Right atrium auricular region (tissue), 2 donors: ENCODE results near the gene CFAP73. TPM values are rescaled to one million over a fixed set of nuclear protein-coding genes. Genes with fewer than 3 reads are reported as not detected.
A peak's percentile ranks its signal among the peaks of the same experiment; 100 is the strongest.

Experiments
- DNase-seq: peaks from one replicate; pipeline ENCODE4 v3.0.0-alpha.2; 2019; ENCODE audit warnings: low spot score
- H3K27ac ChIP-seq, 2 donors: fragments of 200-600 bp; sonication (generic); 1 replicate in 1 of 2; 2 replicates in 1 of 2; pipeline ENCODE4 v1.5.1; 2016 to 2019
- H3K27me3 ChIP-seq, 2 donors: fragments of 200-600 bp; sonication (generic); one replicate each; pipeline versions ENCODE4 v1.5.1 to v1.6.0; 2017 to 2019
- H3K36me3 ChIP-seq: fragments of 200-600 bp; sonication (generic); one replicate; pipeline ENCODE4 v1.5.1; 2016
- H3K4me1 ChIP-seq, 2 donors: fragments of 200-600 bp; sonication (generic); one replicate each; pipeline versions ENCODE4 v1.5.1 to v1.6.0; 2017 to 2019
- H3K4me3 ChIP-seq, 2 donors: fragments of 200-600 bp; sonication (generic); 1 replicate in 1 of 2; 2 replicates in 1 of 2; pipeline ENCODE4 v1.5.1; 2017 to 2019; ENCODE audit warnings: mild to moderate bottlenecking in 1 of 2, moderate library complexity in 1 of 2
- H3K9me3 ChIP-seq, 2 donors: fragments of 200-600 bp; sonication (generic); one replicate each; pipeline ENCODE4 v1.5.1; 2019
- total RNA-seq, 2 donors: library from RNA; depleted of rRNA; stranded (reverse); fragments of >200 nt; gene quantifications; one replicate each; pipeline ENCODE4 v1.1.0, GENCODE V29; 2016
- TF ChIP-seq, protein P1 (sequence below), 2 donors: fragments of 200-600 bp; sonication (generic); IDR thresholded peaks; one replicate each; pipeline ENCODE4 v1.5.1; 2019; ENCODE audit warnings: antibody characterized with exemption in 2 of 2

Gene CFAP73
- total RNA-seq, 2 donors from 2014 or later, result not detected

DNA sequence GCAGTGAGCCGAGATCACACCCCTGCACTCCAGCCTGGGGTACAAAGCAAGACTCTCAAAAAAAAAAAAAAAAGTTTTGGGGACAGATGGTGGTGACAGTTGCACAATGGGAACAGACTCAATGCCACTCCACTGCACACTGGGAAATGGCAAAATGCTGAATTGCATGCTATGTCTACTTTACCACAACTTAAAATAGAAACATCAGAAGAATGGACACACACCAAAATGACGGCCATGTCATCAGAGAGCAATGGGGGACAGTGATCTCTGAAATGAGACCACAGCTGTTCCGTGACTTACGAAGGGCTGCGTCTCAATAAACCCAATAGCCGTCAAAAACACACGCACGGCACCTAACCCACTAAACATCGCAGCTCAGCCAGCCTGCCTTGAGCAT lies 22.0 kb downstream of the CFAP73 start:
- Histone ChIP-seq H3K4me1 (no peaks in the 10 kb centered on the region), H3K27me3 (no peaks in the 10 kb centered on the region), H3K4me3 (no peak overlapping the region), H3K36me3 (peaks cover 87% of the 10 kb centered on the region), H3K9me3 (no peaks in the 10 kb centered on the region), H3K27ac (no peak overlapping the region)
- TF ChIP-seq, protein P1, sequence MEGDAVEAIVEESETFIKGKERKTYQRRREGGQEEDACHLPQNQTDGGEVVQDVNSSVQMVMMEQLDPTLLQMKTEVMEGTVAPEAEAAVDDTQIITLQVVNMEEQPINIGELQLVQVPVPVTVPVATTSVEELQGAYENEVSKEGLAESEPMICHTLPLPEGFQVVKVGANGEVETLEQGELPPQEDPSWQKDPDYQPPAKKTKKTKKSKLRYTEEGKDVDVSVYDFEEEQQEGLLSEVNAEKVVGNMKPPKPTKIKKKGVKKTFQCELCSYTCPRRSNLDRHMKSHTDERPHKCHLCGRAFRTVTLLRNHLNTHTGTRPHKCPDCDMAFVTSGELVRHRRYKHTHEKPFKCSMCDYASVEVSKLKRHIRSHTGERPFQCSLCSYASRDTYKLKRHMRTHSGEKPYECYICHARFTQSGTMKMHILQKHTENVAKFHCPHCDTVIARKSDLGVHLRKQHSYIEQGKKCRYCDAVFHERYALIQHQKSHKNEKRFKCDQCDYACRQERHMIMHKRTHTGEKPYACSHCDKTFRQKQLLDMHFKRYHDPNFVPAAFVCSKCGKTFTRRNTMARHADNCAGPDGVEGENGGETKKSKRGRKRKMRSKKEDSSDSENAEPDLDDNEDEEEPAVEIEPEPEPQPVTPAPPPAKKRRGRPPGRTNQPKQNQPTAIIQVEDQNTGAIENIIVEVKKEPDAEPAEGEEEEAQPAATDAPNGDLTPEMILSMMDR (IDR thresholded peaks at IDR 0.05), result no peak
- no peak for DNase-seq

DNA sequence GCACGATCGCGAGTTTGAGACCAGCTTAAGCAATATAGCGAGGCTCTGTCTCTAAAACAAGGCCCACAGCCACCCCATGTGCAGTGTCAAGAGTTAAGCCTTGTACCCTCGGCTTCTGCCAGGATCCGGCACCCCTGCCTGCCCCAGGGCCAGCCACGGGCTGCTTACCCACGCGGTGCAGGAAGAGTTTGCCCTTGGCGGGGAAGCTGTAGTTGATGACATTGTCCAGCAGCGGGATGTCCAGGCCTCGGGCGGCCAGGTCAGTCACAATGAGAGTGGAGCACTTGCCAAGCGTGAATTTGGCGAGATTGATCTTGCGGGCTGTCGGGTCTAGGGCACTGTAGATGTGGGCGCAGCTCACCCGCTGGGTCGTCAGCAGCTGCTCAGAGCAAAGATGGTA lies 22.7 kb downstream of the CFAP73 start:
- Histone ChIP-seq H3K36me3 (peaks cover 87% of the 10 kb centered on the region), H3K9me3 (no peaks in the 10 kb centered on the region), H3K4me1 (no peaks in the 10 kb centered on the region), H3K27me3 (no peaks in the 10 kb centered on the region), H3K4me3 (no peak overlapping the region), H3K27ac (no peak overlapping the region)
- no peak for DNase-seq
- TF ChIP-seq, protein P1 (IDR thresholded peaks at IDR 0.05), result no peak

DNA sequence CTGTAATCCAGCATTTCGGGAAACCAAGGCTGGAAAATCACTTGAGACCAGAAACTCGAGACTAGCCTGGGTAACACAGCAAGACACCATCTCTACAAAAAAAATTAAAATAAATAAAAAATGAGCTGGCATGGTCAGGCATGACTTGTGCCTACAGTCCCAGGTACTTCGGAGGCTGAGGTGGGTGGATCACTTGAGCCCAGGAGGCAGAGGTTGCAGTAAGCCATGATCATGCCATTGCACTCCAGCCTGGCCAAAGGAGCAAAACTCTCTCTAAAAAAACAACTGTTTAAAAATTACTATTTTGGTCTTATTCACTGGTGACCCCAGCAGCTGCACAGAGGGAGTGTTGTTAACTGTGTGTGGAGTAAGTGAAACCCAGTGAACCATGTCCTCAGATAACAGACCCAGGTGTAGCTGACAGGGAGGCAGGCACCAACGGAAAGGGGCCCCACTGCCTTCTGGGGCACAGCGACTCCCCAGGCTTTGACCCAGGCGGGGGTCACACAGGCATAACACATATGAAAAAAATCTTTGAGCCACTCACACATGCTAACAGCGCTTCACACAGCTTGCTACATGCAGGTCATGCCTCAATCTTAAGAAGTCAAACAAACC lies 23.7 kb downstream of the CFAP73 start:
- TF ChIP-seq, protein P1 (IDR thresholded peaks at IDR 0.05), result no peak
- peaks cover 88% of the 10 kb centered on the region for H3K36me3 ChIP-seq
- no peak overlapping the region for H3K4me3 ChIP-seq
- no peak for DNase-seq
- H3K27me3 ChIP-seq, result no peaks in the 10 kb centered on the region
- no peak overlapping the region for H3K27ac ChIP-seq
- peaks cover 0 to 3% of the 10 kb centered on the region in 2 donors for H3K9me3 ChIP-seq
- H3K4me1 ChIP-seq, result no peaks in the 10 kb centered on the region

DNA sequence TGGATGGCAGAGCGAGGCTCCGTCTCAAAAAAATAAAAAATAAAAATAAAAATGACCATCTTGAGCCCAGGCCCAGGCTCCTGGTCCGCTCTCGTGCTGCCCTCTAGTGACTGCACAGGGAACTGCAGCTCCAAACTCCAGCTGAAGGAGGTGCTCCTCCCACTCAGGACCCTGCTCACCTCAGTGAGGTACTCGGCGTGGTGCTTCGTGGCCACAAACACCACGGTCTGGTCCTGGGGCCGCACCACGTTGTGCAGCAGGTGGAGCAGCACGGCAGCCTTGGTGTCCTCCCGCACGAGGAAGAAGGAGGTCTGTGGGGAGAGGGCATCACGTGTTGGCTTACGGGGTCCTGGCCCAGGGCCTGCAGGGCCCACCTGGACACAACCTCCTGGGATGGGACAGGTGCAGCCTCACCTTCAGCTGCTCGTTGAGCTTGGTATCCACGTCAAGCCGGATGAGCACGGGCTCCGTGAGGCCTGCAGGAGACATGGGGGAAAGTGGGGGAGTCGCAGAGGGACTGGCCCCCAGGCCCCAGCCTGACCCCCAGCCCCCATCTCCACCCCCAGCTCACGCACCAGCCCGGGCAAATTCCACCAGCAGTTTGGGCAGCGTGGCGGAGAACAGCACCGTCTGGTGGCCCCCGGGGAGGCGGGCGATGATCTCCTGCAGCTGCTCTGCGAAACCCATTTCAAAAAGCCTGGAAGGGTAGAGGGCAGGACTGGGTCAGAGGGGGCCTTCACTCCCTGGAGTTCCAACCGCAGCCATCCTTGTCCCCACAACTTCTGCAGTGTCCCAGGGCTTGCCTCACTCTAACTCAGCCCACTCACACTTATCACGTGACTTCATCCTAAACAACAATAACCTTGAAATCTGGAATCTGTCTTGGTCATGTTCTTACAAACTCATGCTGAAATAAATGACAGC lies 25.2 kb downstream of the CFAP73 start:
- DNase-seq, result peak; percentile 64
- H3K4me3 ChIP-seq, result no peak overlapping the region
- TF ChIP-seq, protein P1 (IDR thresholded peaks at IDR 0.05), result peak; percentile 98

DNA sequence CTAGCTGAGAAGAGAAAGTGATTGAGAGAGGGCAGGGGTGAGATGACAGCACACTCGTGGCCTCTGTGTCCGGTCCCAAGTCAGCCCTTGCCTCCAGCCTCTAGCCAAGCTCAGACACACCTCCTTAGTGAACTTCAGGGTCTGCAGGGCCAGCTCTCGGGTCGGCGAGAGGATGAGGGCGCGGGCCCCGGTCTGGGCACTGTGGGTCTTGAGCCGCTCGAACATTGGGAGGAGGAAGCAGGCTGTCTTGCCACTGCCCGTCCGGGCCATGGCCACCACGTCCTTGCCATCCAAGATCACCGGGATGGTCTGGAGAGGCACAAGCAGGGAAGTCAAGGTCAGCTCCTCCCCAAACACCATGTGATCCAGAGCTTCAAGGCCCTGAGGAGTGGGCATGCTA lies 29.5 kb downstream of the CFAP73 start:
- peaks cover 0 to 7% of the 10 kb centered on the region in 2 donors for H3K4me1 ChIP-seq
- DNase-seq, result no peak
- H3K36me3 ChIP-seq, result peaks cover 56% of the 10 kb centered on the region
- H3K27ac ChIP-seq, result no peak overlapping the region
- TF ChIP-seq, protein P1 (IDR thresholded peaks at IDR 0.05), result no peak
- H3K4me3 ChIP-seq, result no peak overlapping the region
- no peaks in the 10 kb centered on the region for H3K27me3 ChIP-seq
- peaks cover 0 to 3% of the 10 kb centered on the region in 2 donors for H3K9me3 ChIP-seq

More for the DNA sequence above, 25.2 kb downstream of the CFAP73 start:
- no peaks in the 10 kb centered on the region for H3K4me1 ChIP-seq
- H3K27me3 ChIP-seq, result no peaks in the 10 kb centered on the region
- peaks cover 0 to 3% of the 10 kb centered on the region in 2 donors for H3K9me3 ChIP-seq
- no peak overlapping the region for H3K27ac ChIP-seq
- H3K36me3 ChIP-seq, result peaks cover 88% of the 10 kb centered on the region
